A549 (cell line): Measurements from ENCODE around the gene ARHGAP22. TPM values are rescaled to one million over a fixed set of nuclear protein-coding genes. Genes with fewer than 3 reads are reported as not detected.
A peak's percentile ranks its signal among the peaks of the same experiment; 100 is the strongest.

Source experiments
- ATAC-seq, 2 experiments: fragments of 200-7000 bp in 1 of 2; fragments of >200 bp in 1 of 2; cut with Nextera tagmentation in 1 of 2; cut with Tn5 transposase in 1 of 2; 3 replicates each; pipeline versions ENCODE4 v1.8.0 to v1.9.1; 2018 to 2020; ENCODE audit warnings: mild to moderate bottlenecking in 1 of 2, moderate library complexity in 1 of 2
- CTCF ChIA-PET: fragments of 300-600 bp; sonication (Branson Sonifier 250); formaldehyde crosslinking; extraction: SDS; loops from one replicate; lab custom pipeline; 2021; ENCODE audit warnings: antibody characterized with exemption, inconsistent platforms; lab: Yijun Ruan, JAX
- POLR2A ChIA-PET: fragments of 350-600 bp; formaldehyde crosslinking; extraction: SDS; loops from one replicate; lab custom pipeline; 2021; ENCODE audit warnings: antibody characterized with exemption, inconsistent platforms; lab: Yijun Ruan, JAX
- DNase-seq, 2 experiments: peaks; one replicate each; pipeline versions ENCODE4 v3.0.0 to v3.0.0-alpha.2; 2011 to 2016; ENCODE audit warnings: low read depth in 1 of 2, low spot score in 1 of 2
- FAIRE-seq: peaks from 2 replicates; lab custom pipeline; 2011; peaks lifted over from hg19 to GRCh38; lab: Jason Lieb, UNC
- H3K27ac ChIP-seq, 2 experiments: fragments of >200 bp; sonication (Bioruptor Twin); formaldehyde crosslinking; 3 replicates each; pipeline ENCODE4 v1.5.1; 2016 to 2017
- H3K4me1 ChIP-seq: fragments of >200 bp; sonication (Bioruptor Twin); formaldehyde crosslinking; 3 replicates; pipeline ENCODE4 v1.6.1; 2016
- H3K4me2 ChIP-seq: fragments of >200 bp; sonication (Bioruptor Twin); formaldehyde crosslinking; 3 replicates; pipeline ENCODE4 v1.6.1; 2016
- H3K4me3 ChIP-seq: fragments of >200 bp; sonication (Bioruptor Twin); formaldehyde crosslinking; 3 replicates; pipeline ENCODE4 v1.5.1; 2016
- H3K9me3 ChIP-seq: fragments of >200 bp; sonication (Bioruptor Twin); formaldehyde crosslinking; 3 replicates; pipeline ENCODE4 v1.6.1; 2016
- CHD2 ChIP-seq: fragments of 150-350 bp; IDR thresholded peaks from 2 replicates; pipeline ENCODE4 v1.6.1; 2014; ENCODE audit warnings: low read length; ENCODE audit not compliant: partially characterized antibody
- EHMT2 ChIP-seq: fragments of 200-600 bp; sonication (generic); IDR thresholded peaks from 2 replicates; pipeline ENCODE4 v1.6.1; 2016; ENCODE audit warnings: antibody characterized with exemption, low read depth, mild to moderate bottlenecking, moderate library complexity
- ESRRA ChIP-seq: fragments of 150-350 bp; IDR thresholded peaks from 2 replicates; pipeline ENCODE4 v1.6.1; 2014; ENCODE audit warnings: mild to moderate bottlenecking, low read length, borderline replicate concordance
- FOSL2 ChIP-seq, 2 experiments: fragments of 450-650 bp in 1 of 2; fragments of >200 bp in 1 of 2; sonication (Bioruptor Twin) in 1 of 2; formaldehyde crosslinking; IDR thresholded peaks; 2 replicates each; pipeline versions ENCODE4 v1.5.0 to v1.6.1; 2016 to 2020; ENCODE audit warnings: mild to moderate bottlenecking in 1 of 2, moderate library complexity in 1 of 2
- HOXB5 ChIP-seq: fragments of 250-450 bp; sonication (Bioruptor Pico); IDR thresholded peaks from 2 replicates; pipeline ENCODE4 v1.5.0; 2020; ENCODE audit warnings: mild to moderate bottlenecking, moderate library complexity
- PHF8 ChIP-seq: fragments of 200-600 bp; sonication (generic); IDR thresholded peaks from 2 replicates; pipeline ENCODE4 v1.6.1; 2016; ENCODE audit warnings: low read depth, mild to moderate bottlenecking, antibody characterized with exemption, moderate library complexity, borderline replicate concordance
- POLR2A ChIP-seq: IDR thresholded peaks from 2 replicates; pipeline ENCODE4 v1.6.1; 2012; ENCODE audit warnings: mild to moderate bottlenecking, low read length
- RFX5 ChIP-seq: fragments of 450-650 bp; IDR thresholded peaks from 2 replicates; pipeline ENCODE4 v1.7.1; 2014; ENCODE audit warnings: antibody characterized with exemption, mild to moderate bottlenecking, moderate library complexity
- SREBF2 ChIP-seq: fragments of 450-650 bp; IDR thresholded peaks from 2 replicates; pipeline ENCODE4 v1.6.1; 2014; ENCODE audit warnings: mild to moderate bottlenecking, moderate library complexity
- TFCP2L1 ChIP-seq: fragments of 250-450 bp; sonication (Bioruptor Pico); IDR thresholded peaks from 2 replicates; pipeline ENCODE4 v1.5.0; 2021; ENCODE audit warnings: mild to moderate bottlenecking
- TP53 ChIP-seq: fragments of 250-450 bp; sonication (Bioruptor Pico); IDR thresholded peaks from 2 replicates; pipeline ENCODE4 v1.5.0; 2021; ENCODE audit warnings: mild to moderate bottlenecking, moderate library complexity
- ZFP36 ChIP-seq: fragments of 450-650 bp; IDR thresholded peaks from 2 replicates; pipeline ENCODE4 v1.6.1; 2014; ENCODE audit warnings: borderline replicate concordance; ENCODE audit not compliant: partially characterized antibody
- ZNF302 ChIP-seq: fragments of 250-450 bp; sonication (Bioruptor Pico); IDR thresholded peaks from 2 replicates; pipeline ENCODE4 v1.9.0; 2021; ENCODE audit warnings: inconsistent platforms, mild to moderate bottlenecking, moderate library complexity
- WGBS: methylation state at CpG from one replicate; pipeline ENCODE4 v1.1.6; 2017; ENCODE audit errors: missing lambda C conversion rate; 5-methylcytosine and 5-hydroxymethylcytosine counted together
- polyA plus RNA-seq, 4 experiments: library from polyadenylated mRNA; depleted of rRNA in 3 of 4; stranded (reverse); fragments of >200 nt; fragmentation: RNase III in 1 of 4; extraction: RNeasy Plus Mini Kit Qiagen cat#74134 plus additional on column Dnase treatment in 1 of 4; gene quantifications; 2 replicates in 3 of 4; 3 replicates in 1 of 4; pipeline ENCODE4 v1.2.3, GENCODE V29; 2011 to 2017
- TF ChIP-seq, protein P1 (sequence below): fragments of 250-450 bp; sonication (Bioruptor Pico); IDR thresholded peaks from 2 replicates; pipeline ENCODE4 v1.5.0; 2020; ENCODE audit warnings: low read depth, mild to moderate bottlenecking, moderate library complexity
- TF ChIP-seq, protein P2 (sequence below): fragments of >200 bp; sonication (Bioruptor Twin); formaldehyde crosslinking; IDR thresholded peaks from 2 replicates; pipeline ENCODE4 v1.6.1; 2016
- TF ChIP-seq, protein P3 (sequence below): fragments of 250-450 bp; sonication (Bioruptor Pico); IDR thresholded peaks from 2 replicates; pipeline ENCODE4 v1.5.0; 2021; ENCODE audit warnings: mild to moderate bottlenecking, moderate library complexity, borderline replicate concordance
- TF ChIP-seq, protein P4 (sequence below): IDR thresholded peaks from 2 replicates; pipeline ENCODE4 v1.6.1; 2012
- TF ChIP-seq, protein P5 (sequence below): fragments of 200-600 bp; sonication (generic); IDR thresholded peaks from 2 replicates; pipeline ENCODE4 v1.6.1; 2016; ENCODE audit warnings: antibody characterized with exemption, mild to moderate bottlenecking, moderate library complexity

ARHGAP22 gene
- polyA plus RNA-seq, 2 of the 4 experiments (the other 2 are of a cell fraction): 1.9 to 3.2 TPM

DNA sequence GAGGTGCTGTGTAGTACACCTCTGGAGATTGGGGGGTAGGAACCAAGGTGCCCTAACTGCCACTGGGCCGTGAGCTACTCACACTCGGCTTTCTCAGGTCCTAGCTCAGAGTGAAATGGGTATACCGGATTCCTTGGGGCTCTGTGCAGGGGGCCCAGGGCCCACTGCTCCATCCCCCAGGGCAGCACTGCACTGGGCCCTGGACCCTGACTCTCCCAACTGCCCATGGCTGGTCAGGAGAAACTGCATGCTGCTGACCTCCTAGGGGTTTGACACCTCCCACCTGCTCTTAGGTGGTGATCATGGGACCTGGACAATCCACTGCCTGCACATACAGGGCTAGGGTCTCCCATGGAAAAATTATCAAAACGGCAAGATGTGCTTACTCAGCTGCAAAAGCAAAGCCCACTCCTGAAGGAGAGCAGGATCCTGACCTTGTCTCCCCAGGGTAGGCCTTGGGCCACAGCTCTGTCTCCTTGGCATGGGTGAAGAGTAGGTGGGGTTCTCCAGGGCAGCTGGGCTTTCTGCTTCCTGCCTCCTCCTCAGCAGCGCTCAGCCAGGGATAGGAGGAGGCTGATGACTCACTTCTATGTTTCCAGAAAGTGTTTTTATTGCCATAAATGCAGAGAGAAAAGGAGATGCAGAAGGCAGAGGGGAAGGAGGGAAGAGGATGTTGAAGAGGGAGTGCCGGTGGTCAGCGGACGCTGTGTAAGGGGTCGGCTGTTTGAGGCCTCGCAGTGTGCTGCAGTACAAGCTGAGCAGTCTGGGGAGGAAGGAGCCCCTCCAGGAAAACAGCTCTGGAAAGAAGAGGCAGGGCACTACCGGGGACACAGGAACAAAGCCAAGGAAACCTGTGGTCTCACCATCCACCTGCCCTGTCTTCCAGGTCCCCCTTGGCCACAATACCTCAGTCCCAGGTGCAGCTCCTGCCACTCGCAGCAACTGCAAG is 107.8 kb downstream of the ARHGAP22 start:
- Histone ChIP-seq H3K27ac (no peak overlapping the region), H3K4me2 (no peak overlapping the region), H3K4me1 (0 out of 3 replicates have a peak, but pooled peaks cover 4% of the 10 kb centered on the region), H3K9me3 (no peaks in the 10 kb centered on the region), H3K4me3 (no peak overlapping the region)
- CTCF ChIA-PET: interaction anchor here (1.0 kb wide), 1 partner anchor 159 kb away, joined by 3 read pairs; no protein-coding TSS in a partner anchor
- FAIRE-seq (no peak), ATAC-seq (peak in 1 of 2 experiments; percentile 44; a peak in 2 of 6 replicates), DNase-seq (no peak)
- WGBS: 86% methylated on average over 11 of the region's 12 CpGs
- TF ChIP-seq POLR2A (no peak), HOXB5 (no peak), CHD2 (no peak), TP53 (no peak), SREBF2 (no peak), EHMT2 (no peak), TFCP2L1 (no peak), FOSL2 (IDR thresholded peaks at IDR 0.05) (no peak), FOSL2 (CRISPR knock-in tag; IDR thresholded peaks at IDR 0.05) (no peak), RFX5 (no peak), ESRRA (no peak), ZNF302 (CRISPR knock-in tag) (no peak), ZFP36 (no peak), PHF8 (no peak)
- TF ChIP-seq, protein P1, sequence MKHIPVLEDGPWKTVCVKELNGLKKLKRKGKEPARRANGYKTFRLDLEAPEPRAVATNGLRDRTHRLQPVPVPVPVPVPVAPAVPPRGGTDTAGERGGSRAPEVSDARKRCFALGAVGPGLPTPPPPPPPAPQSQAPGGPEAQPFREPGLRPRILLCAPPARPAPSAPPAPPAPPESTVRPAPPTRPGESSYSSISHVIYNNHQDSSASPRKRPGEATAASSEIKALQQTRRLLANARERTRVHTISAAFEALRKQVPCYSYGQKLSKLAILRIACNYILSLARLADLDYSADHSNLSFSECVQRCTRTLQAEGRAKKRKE (CRISPR knock-in tag): no peak
- TF ChIP-seq, protein P2, sequence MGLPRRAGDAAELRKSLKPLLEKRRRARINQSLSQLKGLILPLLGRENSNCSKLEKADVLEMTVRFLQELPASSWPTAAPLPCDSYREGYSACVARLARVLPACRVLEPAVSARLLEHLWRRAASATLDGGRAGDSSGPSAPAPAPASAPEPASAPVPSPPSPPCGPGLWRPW: no peak
- TF ChIP-seq, protein P3, sequence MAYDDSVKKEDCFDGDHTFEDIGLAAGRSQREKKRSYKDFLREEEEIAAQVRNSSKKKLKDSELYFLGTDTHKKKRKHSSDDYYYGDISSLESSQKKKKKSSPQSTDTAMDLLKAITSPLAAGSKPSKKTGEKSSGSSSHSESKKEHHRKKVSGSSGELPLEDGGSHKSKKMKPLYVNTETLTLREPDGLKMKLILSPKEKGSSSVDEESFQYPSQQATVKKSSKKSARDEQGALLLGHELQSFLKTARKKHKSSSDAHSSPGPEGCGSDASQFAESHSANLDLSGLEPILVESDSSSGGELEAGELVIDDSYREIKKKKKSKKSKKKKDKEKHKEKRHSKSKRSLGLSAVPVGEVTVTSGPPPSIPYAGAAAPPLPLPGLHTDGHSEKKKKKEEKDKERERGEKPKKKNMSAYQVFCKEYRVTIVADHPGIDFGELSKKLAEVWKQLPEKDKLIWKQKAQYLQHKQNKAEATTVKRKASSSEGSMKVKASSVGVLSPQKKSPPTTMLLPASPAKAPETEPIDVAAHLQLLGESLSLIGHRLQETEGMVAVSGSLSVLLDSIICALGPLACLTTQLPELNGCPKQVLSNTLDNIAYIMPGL (CRISPR knock-in tag): no peak
- TF ChIP-seq, protein P4, sequence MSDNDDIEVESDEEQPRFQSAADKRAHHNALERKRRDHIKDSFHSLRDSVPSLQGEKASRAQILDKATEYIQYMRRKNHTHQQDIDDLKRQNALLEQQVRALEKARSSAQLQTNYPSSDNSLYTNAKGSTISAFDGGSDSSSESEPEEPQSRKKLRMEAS: no peak
- TF ChIP-seq, protein P5, sequence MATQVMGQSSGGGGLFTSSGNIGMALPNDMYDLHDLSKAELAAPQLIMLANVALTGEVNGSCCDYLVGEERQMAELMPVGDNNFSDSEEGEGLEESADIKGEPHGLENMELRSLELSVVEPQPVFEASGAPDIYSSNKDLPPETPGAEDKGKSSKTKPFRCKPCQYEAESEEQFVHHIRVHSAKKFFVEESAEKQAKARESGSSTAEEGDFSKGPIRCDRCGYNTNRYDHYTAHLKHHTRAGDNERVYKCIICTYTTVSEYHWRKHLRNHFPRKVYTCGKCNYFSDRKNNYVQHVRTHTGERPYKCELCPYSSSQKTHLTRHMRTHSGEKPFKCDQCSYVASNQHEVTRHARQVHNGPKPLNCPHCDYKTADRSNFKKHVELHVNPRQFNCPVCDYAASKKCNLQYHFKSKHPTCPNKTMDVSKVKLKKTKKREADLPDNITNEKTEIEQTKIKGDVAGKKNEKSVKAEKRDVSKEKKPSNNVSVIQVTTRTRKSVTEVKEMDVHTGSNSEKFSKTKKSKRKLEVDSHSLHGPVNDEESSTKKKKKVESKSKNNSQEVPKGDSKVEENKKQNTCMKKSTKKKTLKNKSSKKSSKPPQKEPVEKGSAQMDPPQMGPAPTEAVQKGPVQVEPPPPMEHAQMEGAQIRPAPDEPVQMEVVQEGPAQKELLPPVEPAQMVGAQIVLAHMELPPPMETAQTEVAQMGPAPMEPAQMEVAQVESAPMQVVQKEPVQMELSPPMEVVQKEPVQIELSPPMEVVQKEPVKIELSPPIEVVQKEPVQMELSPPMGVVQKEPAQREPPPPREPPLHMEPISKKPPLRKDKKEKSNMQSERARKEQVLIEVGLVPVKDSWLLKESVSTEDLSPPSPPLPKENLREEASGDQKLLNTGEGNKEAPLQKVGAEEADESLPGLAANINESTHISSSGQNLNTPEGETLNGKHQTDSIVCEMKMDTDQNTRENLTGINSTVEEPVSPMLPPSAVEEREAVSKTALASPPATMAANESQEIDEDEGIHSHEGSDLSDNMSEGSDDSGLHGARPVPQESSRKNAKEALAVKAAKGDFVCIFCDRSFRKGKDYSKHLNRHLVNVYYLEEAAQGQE: no peak
- POLR2A ChIA-PET: no interaction called here
